Measurements from ENCODE around the gene IFI27.

GRCh38 chr14:94128216-94128839, 17.8 kb downstream of the IFI27 start:
- TF ChIP-seq POLR2A (IDR thresholded peaks at IDR 0.05; ENCODE audit: low read length) = no peak
- no peak for TF ChIP-seq GATA1 (IDR thresholded peaks at IDR 0.05; ENCODE audit: low read depth, low read length)

Data from erythroblast (primary cell).